Putamen (tissue), 1 donor: ENCODE data around the gene SH3RF3.
A peak's percentile ranks its signal among the peaks of the same experiment; 100 is the strongest.

ENCODE experiments used
- DNase-seq: peaks from one replicate; pipeline ENCODE4 v3.0.0-alpha.2; 2016; ENCODE audit warnings: low spot score

SH3RF3 gene

GRCh38 chr2:109311771-109312170 is 182.8 kb downstream of the SH3RF3 start:
- DNase-seq, result no peak

- DNase-seq, result no peak
Measured at GRCh38 chr2:109312902-109313301, 183.9 kb downstream of the SH3RF3 start.

- no peak for DNase-seq
Measured at GRCh38 chr2:109313343-109313742, 184.3 kb downstream of the SH3RF3 start.

- DNase-seq, result no peak
Measured at GRCh38 chr2:109316091-109316490, 187.1 kb downstream of the SH3RF3 start.

- DNase-seq, result no peak
Measured at GRCh38 chr2:109317471-109318095, 188.6 kb downstream of the SH3RF3 start.

GRCh38 chr2:109318150-109318948 is 189.3 kb downstream of the SH3RF3 start:
- DNase-seq, result peak; percentile 25

GRCh38 chr2:109318949-109319342 is 189.9 kb downstream of the SH3RF3 start:
- no peak for DNase-seq

- DNase-seq, result no peak
Measured at GRCh38 chr2:109320195-109320922, 191.4 kb downstream of the SH3RF3 start.

- DNase-seq, result no peak
Measured at GRCh38 chr2:109321570-109321969, 192.6 kb downstream of the SH3RF3 start.

- no peak for DNase-seq
Measured at GRCh38 chr2:109322111-109322510, 193.1 kb downstream of the SH3RF3 start.

GRCh38 chr2:109322641-109323040 is 193.6 kb downstream of the SH3RF3 start:
- DNase-seq, result no peak

- DNase-seq, result no peak
Measured at GRCh38 chr2:109324861-109325260, 195.9 kb downstream of the SH3RF3 start.

- DNase-seq, result no peak
Measured at GRCh38 chr2:109325570-109325969, 196.6 kb downstream of the SH3RF3 start.

GRCh38 chr2:109326306-109326705 is 197.3 kb downstream of the SH3RF3 start:
- DNase-seq, result no peak

GRCh38 chr2:109330056-109330455 is 201.1 kb downstream of the SH3RF3 start:
- no peak for DNase-seq

- no peak for DNase-seq
Measured at GRCh38 chr2:109331081-109331480, 202.1 kb downstream of the SH3RF3 start.

- peak; percentile 90 for DNase-seq
Measured at GRCh38 chr2:109331896-109332848, 203.2 kb downstream of the SH3RF3 start.

- no peak for DNase-seq
Measured at GRCh38 chr2:109332880-109333279, 203.9 kb downstream of the SH3RF3 start.

- DNase-seq, result no peak
Measured at GRCh38 chr2:109333414-109334210, 204.6 kb downstream of the SH3RF3 start.

- DNase-seq, result no peak
Measured at GRCh38 chr2:109335631-109336176, 206.7 kb downstream of the SH3RF3 start.

GRCh38 chr2:109336296-109336695 is 207.3 kb downstream of the SH3RF3 start:
- no peak for DNase-seq
